GM12878 (cell line): ENCODE data around the gene COL9A2. TPM values are rescaled to one million over a fixed set of nuclear protein-coding genes. Genes with fewer than 3 reads are reported as not detected.

Experiments
- ATAC-seq: fragments of 200-7000 bp; cut with Tn5 transposase; 3 replicates; pipeline ENCODE4 v1.9.1; 2020; ENCODE audit warnings: mild to moderate bottlenecking, moderate library complexity
- BruUV-seq: library from RNA; stranded (reverse); fragments of 400-500 nt; replicated peaks from 2 replicates; lab custom pipeline; 2021; lab: Mats Ljungman, UMichigan
- CTCF ChIA-PET: fragments of 300-600 bp; sonication (Branson Sonifier 250); formaldehyde crosslinking; extraction: SDS; loops from one replicate; lab custom pipeline; 2021; ENCODE audit warnings: inconsistent platforms; lab: Yijun Ruan, JAX
- POLR2A ChIA-PET: fragments of 350-600 bp; formaldehyde crosslinking; extraction: SDS; loops from one replicate; lab custom pipeline; 2021; ENCODE audit warnings: inconsistent platforms; lab: Charles Lee
- RAD21 ChIA-PET: fragments of 300-600 bp; sonication (Branson Sonifier 250); formaldehyde crosslinking; loops from one replicate; lab custom pipeline; 2023; ENCODE audit warnings: antibody characterized with exemption; ENCODE audit not compliant: unreplicated experiment; lab: Charles Lee
- SMC1A ChIA-PET: fragments of 300-600 bp; sonication (Branson Sonifier 250); formaldehyde crosslinking; loops from one replicate; lab custom pipeline; 2023; ENCODE audit not compliant: unreplicated experiment, uncharacterized antibody; lab: Charles Lee
- DNase-seq: peaks from one replicate; pipeline ENCODE4 v3.0.0-alpha.2; 2011; ENCODE audit warnings: low read depth, low spot score
- FAIRE-seq: peaks from 3 replicates; lab custom pipeline; 2011; peaks lifted over from hg19 to GRCh38; lab: Jason Lieb, UNC
- H2AFZ ChIP-seq: 2 replicates; pipeline ENCODE4 v1.6.0; 2011; ENCODE audit warnings: low read depth, low read length, control low read depth; ENCODE audit not compliant: control insufficient read depth
- H3K27ac ChIP-seq: 2 replicates; pipeline ENCODE4 v1.5.1; 2011; ENCODE audit warnings: control low read depth; ENCODE audit not compliant: control insufficient read depth, insufficient read depth
- H3K27me3 ChIP-seq, 2 experiments: replicated peaks in 1 of 2; 2 replicates each; pipeline versions ENCODE4 v1.6.0 to v1.6.1; 2011; ENCODE audit warnings: low read length in 1 of 2; ENCODE audit not compliant: control insufficient read depth in 2 of 2, insufficient read depth in 2 of 2
- H3K36me3 ChIP-seq, 2 experiments: 2 replicates each; pipeline ENCODE4 v1.5.1; 2011; ENCODE audit warnings: low read length in 1 of 2; ENCODE audit not compliant: control insufficient read depth in 2 of 2, insufficient read depth in 2 of 2
- H3K4me1 ChIP-seq: 2 replicates; pipeline ENCODE4 v1.6.1; 2011; ENCODE audit warnings: mild to moderate bottlenecking, low read length, moderate library complexity, mixed read lengths; ENCODE audit not compliant: control insufficient read depth, insufficient read depth
- H3K4me2 ChIP-seq: 2 replicates; pipeline ENCODE4 v1.6.0; 2011; ENCODE audit warnings: control low read depth; ENCODE audit not compliant: control insufficient read depth, insufficient read depth
- H3K4me3 ChIP-seq: fragments of 200-600 bp; sonication (generic); 2 replicates; pipeline ENCODE4 v1.5.1; 2016
- H3K79me2 ChIP-seq: 2 replicates; pipeline ENCODE4 v1.6.0; 2011; ENCODE audit warnings: low read length; ENCODE audit not compliant: control insufficient read depth, insufficient read depth
- H3K9ac ChIP-seq: 2 replicates; pipeline ENCODE4 v1.8.0; 2011; ENCODE audit warnings: low read length, control low read depth, mixed read lengths; ENCODE audit not compliant: control insufficient read depth, insufficient read depth
- H3K9me3 ChIP-seq: replicated peaks from 3 replicates; pipeline ENCODE4 v1.5.1; 2011; ENCODE audit warnings: mild to moderate bottlenecking, low read length; ENCODE audit not compliant: control insufficient read depth, insufficient read depth
- H4K20me1 ChIP-seq: 2 replicates; pipeline ENCODE4 v1.6.0; 2011; ENCODE audit not compliant: control insufficient read depth, insufficient read depth
- CBFB ChIP-seq: IDR thresholded peaks from 2 replicates; pipeline ENCODE4 v1.6.1; 2016; ENCODE audit warnings: antibody characterized with exemption, low read depth
- CEBPZ ChIP-seq: fragments of 150-350 bp; IDR thresholded peaks from 2 replicates; pipeline ENCODE4 v1.6.1; 2016; ENCODE audit warnings: low read depth, low read length
- FOXK2 ChIP-seq: fragments of 450-650 bp; IDR thresholded peaks from 2 replicates; pipeline ENCODE4 v1.6.1; 2017; ENCODE audit warnings: mild to moderate bottlenecking, moderate library complexity
- NFYA ChIP-seq: IDR thresholded peaks from 2 replicates; pipeline ENCODE4 v1.6.1; 2011; ENCODE audit warnings: low read depth, mild to moderate bottlenecking, low read length, improper control_type of control experiment, borderline replicate concordance
- POU2F2 ChIP-seq: IDR thresholded peaks from 3 replicates; pipeline ENCODE4 v1.6.1; 2011; ENCODE audit warnings: low read depth, mild to moderate bottlenecking, low read length, borderline replicate concordance
- RELB ChIP-seq: fragments of 450-650 bp; IDR thresholded peaks from 2 replicates; pipeline ENCODE4 v1.6.1; 2017; ENCODE audit warnings: low read depth, mild to moderate bottlenecking, moderate library complexity
- SPI1 ChIP-seq: IDR thresholded peaks from 2 replicates; pipeline ENCODE4 v1.6.1; 2011; ENCODE audit warnings: low read depth, mild to moderate bottlenecking, low read length, moderate library complexity, borderline replicate concordance; ENCODE audit not compliant: insufficient read depth
- TBL1XR1 ChIP-seq: IDR thresholded peaks from 2 replicates; pipeline ENCODE4 v1.6.1; 2012; ENCODE audit warnings: low read depth, low read length, improper control_type of control experiment
- WGBS: methylation state at CpG from one replicate; pipeline ENCODE4 v1.1.6; 2016; ENCODE audit warnings: low lambda C conversion rate; ENCODE audit not compliant: insufficient replicate concordance, insufficient coverage; ENCODE audit errors: missing lambda C conversion rate; 5-methylcytosine and 5-hydroxymethylcytosine counted together
- in situ Hi-C: fragments of 300-500 bp; cut with MboI; formaldehyde crosslinking; loops from 9 replicates; pipeline ENCODE4 v1.14.3; 2018; ENCODE audit warnings: mixed read lengths
- intact Hi-C: fragments of 100-400 bp; cut with micrococcal nuclease; formaldehyde crosslinking; loops from one replicate; pipeline ENCODE4 v1.14.2; 2022; ENCODE audit not compliant: unreplicated experiment
- polyA plus RNA-seq, 11 experiments: library from polyadenylated mRNA; depleted of rRNA in 4 of 11; unstranded in 6 of 11; stranded (reverse) in 5 of 11; fragments of >200 nt; fragmentation: Nextera tagmentation in 4 of 11; fragmentation: Illumina TruSeq in 1 of 11; extraction: Ambion mirVana in 4 of 11; extraction: Trizol in 1 of 11; gene quantifications; 1 replicate in 1 of 11; 2 replicates in 10 of 11; pipeline versions ENCODE4 v1.2.1 to v1.2.3, GENCODE V29; 2011 to 2016; ENCODE audit warnings: inconsistent platforms in 2 of 11, missing spikeins in 2 of 11, low read depth in 1 of 11
- total RNA-seq, 4 experiments: library from RNA; depleted of rRNA in 3 of 4; stranded (reverse); fragments of >200 nt in 3 of 4; fragmentation: Illumina TruSeq in 1 of 4; extraction: Trizol in 1 of 4; gene quantifications; 2 replicates each; pipeline versions ENCODE4 v1.2.1 to v1.2.3, GENCODE V29; 2013 to 2021
- TF ChIP-seq, protein P1 (sequence below), 3 experiments: IDR thresholded peaks in 2 of 3; conservative IDR thresholded peaks in 1 of 3; 2 replicates each; pipeline ENCODE4 v1.5.1; 2011; ENCODE audit warnings: low read depth in 3 of 3, low read length in 3 of 3, mild to moderate bottlenecking in 3 of 3, control low read depth in 2 of 3, moderate library complexity in 2 of 3, inconsistent platforms in 1 of 3, mixed read lengths in 1 of 3; ENCODE audit not compliant: control insufficient read depth in 2 of 3, insufficient read depth in 1 of 3; ENCODE audit errors: extremely low read depth in 1 of 3
- TF ChIP-seq, protein P2 (sequence below): IDR thresholded peaks from 2 replicates; pipeline ENCODE4 v1.6.1; 2012; ENCODE audit warnings: improper control_type of control experiment, low read depth, low read length; ENCODE audit not compliant: insufficient replicate concordance

COL9A2 gene
- total and polyA plus RNA-seq, 10 of the 15 experiments (the other 5 are each of a cell fraction or from before 2014, with no cell fraction given), result 3.1 to 63.3 (median 22.4) TPM

DNA sequence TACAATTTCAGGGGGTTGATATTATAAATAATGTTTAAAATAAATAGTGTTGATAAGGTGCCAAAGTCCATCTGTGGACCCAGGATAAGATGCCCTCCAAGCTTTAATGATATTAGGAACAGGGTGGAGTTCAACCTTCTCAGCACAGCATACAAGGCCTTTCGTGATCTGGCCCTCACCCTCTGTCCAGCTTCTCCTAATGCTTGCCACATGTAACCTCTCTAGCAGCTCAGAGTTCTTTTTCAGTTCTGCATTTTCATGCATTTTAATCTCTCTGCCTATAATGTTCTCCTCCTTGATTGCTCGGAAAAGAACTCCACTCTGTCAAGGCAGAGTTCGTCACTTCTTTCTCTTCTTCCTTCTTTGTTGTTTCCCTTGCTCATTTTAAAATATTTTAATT, 35.0 kb upstream of the COL9A2 start:
- CTCF ChIA-PET, result interaction anchor here (0.6 to 4.2 kb wide), 17 partner anchors 11 to 275 kb away, joined by 3 to 16 read pairs (median 4); partner anchors contain the start of gene ZMPSTE24
- POLR2A ChIA-PET, result interaction anchor here (0.6 to 1.7 kb wide), 5 partner anchors 10 to 199 kb away, joined by 3 to 5 read pairs (median 5); no protein-coding TSS in a partner anchor
- ATAC-seq (peak; percentile 94), DNase-seq (no peak), FAIRE-seq (peak; percentile 66)
- Histone ChIP-seq H4K20me1 (no peaks in the 10 kb centered on the region), H3K9ac (no peak overlapping the region), H3K4me3 (no peak overlapping the region), H3K27me3 (no peaks in the 10 kb centered on the region), H3K4me1 (peaks cover 13% of the 10 kb centered on the region), H2AFZ (no peak overlapping the region), H3K36me3 (no peaks in the 10 kb centered on the region), H3K9me3 (no peaks in the 10 kb centered on the region), H3K27ac (no peak overlapping the region; the same call in 1 of the 2 replicates), H3K79me2 (no peaks in the 10 kb centered on the region), H3K4me2 (0 out of 2 replicates have a peak overlapping the region, but pooled peaks have one; percentile 17)
- intact Hi-C loops, result no loop called here
- SMC1A ChIA-PET, result interaction anchor here (0.6 to 2.9 kb wide), 13 partner anchors 8 to 355 kb away, joined by 3 to 17 read pairs (median 4); partner anchors contain the start of gene SMAP2
- RAD21 ChIA-PET, result interaction anchor here (0.9 to 2.5 kb wide), 10 partner anchors 10 to 52 kb away, joined by 3 to 8 read pairs (median 4); partner anchors contain the start of gene SMAP2
- TF ChIP-seq, protein P1, sequence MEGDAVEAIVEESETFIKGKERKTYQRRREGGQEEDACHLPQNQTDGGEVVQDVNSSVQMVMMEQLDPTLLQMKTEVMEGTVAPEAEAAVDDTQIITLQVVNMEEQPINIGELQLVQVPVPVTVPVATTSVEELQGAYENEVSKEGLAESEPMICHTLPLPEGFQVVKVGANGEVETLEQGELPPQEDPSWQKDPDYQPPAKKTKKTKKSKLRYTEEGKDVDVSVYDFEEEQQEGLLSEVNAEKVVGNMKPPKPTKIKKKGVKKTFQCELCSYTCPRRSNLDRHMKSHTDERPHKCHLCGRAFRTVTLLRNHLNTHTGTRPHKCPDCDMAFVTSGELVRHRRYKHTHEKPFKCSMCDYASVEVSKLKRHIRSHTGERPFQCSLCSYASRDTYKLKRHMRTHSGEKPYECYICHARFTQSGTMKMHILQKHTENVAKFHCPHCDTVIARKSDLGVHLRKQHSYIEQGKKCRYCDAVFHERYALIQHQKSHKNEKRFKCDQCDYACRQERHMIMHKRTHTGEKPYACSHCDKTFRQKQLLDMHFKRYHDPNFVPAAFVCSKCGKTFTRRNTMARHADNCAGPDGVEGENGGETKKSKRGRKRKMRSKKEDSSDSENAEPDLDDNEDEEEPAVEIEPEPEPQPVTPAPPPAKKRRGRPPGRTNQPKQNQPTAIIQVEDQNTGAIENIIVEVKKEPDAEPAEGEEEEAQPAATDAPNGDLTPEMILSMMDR (IDR thresholded peaks at IDR 0.05 in 2 of 3, conservative IDR thresholded peaks at IDR 0.05 in 1 of 3; ENCODE audit: control insufficient read depth in 2 of 3, extremely low read depth in 1 of 3, insufficient read depth in 1 of 3, low read depth in 3 of 3, low read length in 3 of 3), result no peak
- TF ChIP-seq CBFB (no peak), FOXK2 (no peak), RELB (no peak), TBL1XR1 (no peak), NFYA (no peak), SPI1 (peak; percentile 89; the same call in 1 of the 2 replicates), POU2F2 (0 out of 3 replicates have a peak, but pooled peaks have one; percentile 38), CEBPZ (no peak)
- TF ChIP-seq, protein P2, sequence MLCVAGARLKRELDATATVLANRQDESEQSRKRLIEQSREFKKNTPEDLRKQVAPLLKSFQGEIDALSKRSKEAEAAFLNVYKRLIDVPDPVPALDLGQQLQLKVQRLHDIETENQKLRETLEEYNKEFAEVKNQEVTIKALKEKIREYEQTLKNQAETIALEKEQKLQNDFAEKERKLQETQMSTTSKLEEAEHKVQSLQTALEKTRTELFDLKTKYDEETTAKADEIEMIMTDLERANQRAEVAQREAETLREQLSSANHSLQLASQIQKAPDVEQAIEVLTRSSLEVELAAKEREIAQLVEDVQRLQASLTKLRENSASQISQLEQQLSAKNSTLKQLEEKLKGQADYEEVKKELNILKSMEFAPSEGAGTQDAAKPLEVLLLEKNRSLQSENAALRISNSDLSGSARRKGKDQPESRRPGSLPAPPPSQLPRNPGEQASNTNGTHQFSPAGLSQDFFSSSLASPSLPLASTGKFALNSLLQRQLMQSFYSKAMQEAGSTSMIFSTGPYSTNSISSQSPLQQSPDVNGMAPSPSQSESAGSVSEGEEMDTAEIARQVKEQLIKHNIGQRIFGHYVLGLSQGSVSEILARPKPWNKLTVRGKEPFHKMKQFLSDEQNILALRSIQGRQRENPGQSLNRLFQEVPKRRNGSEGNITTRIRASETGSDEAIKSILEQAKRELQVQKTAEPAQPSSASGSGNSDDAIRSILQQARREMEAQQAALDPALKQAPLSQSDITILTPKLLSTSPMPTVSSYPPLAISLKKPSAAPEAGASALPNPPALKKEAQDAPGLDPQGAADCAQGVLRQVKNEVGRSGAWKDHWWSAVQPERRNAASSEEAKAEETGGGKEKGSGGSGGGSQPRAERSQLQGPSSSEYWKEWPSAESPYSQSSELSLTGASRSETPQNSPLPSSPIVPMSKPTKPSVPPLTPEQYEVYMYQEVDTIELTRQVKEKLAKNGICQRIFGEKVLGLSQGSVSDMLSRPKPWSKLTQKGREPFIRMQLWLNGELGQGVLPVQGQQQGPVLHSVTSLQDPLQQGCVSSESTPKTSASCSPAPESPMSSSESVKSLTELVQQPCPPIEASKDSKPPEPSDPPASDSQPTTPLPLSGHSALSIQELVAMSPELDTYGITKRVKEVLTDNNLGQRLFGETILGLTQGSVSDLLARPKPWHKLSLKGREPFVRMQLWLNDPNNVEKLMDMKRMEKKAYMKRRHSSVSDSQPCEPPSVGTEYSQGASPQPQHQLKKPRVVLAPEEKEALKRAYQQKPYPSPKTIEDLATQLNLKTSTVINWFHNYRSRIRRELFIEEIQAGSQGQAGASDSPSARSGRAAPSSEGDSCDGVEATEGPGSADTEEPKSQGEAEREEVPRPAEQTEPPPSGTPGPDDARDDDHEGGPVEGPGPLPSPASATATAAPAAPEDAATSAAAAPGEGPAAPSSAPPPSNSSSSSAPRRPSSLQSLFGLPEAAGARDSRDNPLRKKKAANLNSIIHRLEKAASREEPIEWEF, result no peak
- WGBS, result 41% methylated on average over 3 of the region's 3 CpGs
- in situ Hi-C loops, result no loop called here
- BruUV-seq, result no TSS peak
